ENCODE measurements around the gene OR2C1. TPM values are rescaled to one million over a fixed set of nuclear protein-coding genes. Genes with fewer than 3 reads are reported as not detected.

OR2C1 gene
- total and polyA plus RNA-seq, 4 donors = 0.48 to 1.3 (median 0.70) TPM

GRCh38 chr16:3348547-3349167 is 7.0 kb upstream of the OR2C1 start:
- WGBS (ENCODE audit: insufficient coverage) = 64% methylated on average over 3 of the region's 4 CpGs
- no peak overlapping the region for H3K4me3 ChIP-seq (ENCODE audit: low read depth, low read length)
- H3K9me3 ChIP-seq (ENCODE audit: control insufficient read depth, insufficient read depth, low read length) = no peaks in the 10 kb centered on the region
- H3K36me3 ChIP-seq (ENCODE audit: control insufficient read depth, insufficient read depth, low read length) = no peaks in the 10 kb centered on the region
- no peaks in the 10 kb centered on the region for H3K27me3 ChIP-seq (ENCODE audit: control insufficient read depth, insufficient read depth, low read length)
- DNase-seq (ENCODE audit: low read depth in 4 of 6, low spot score in 6 of 6) = no peak
- no peak overlapping the region for H3K27ac ChIP-seq (ENCODE audit: low read depth, low read length)
- H3K4me1 ChIP-seq (ENCODE audit: control insufficient read depth, insufficient read depth, low read length) = no peaks in the 10 kb centered on the region

DNA sequence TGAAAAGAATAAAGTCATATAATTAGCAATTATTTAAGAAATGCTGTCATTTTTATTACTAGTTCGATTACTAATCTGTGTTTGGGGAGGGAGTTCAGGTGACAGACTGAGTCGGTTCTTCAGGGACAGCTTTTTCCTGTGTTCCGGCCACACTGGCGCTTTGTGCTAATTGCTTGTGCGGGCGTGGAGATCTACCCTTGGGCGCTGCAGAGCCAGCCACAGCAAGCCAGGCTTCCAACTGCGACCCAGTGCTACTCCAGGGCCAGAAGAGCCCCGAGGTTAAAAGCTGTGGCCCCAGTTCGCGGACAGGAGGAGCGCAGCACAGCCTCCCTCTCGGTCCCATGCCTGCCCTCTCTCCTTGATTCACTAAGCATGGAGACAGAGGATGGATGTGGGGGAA is 6.5 kb upstream of the OR2C1 start:
- Histone ChIP-seq H3K27me3 (ENCODE audit: control insufficient read depth, insufficient read depth, low read length) (no peaks in the 10 kb centered on the region), H3K27ac (ENCODE audit: low read depth, low read length) (no peak overlapping the region), H3K9me3 (ENCODE audit: control insufficient read depth, insufficient read depth, low read length) (no peaks in the 10 kb centered on the region), H3K36me3 (ENCODE audit: control insufficient read depth, insufficient read depth, low read length) (no peaks in the 10 kb centered on the region), H3K4me3 (ENCODE audit: low read depth, low read length) (no peak overlapping the region), H3K4me1 (ENCODE audit: control insufficient read depth, insufficient read depth, low read length) (no peaks in the 10 kb centered on the region)
- 73% methylated on average over 6 of the region's 13 CpGs for WGBS (ENCODE audit: insufficient coverage)
- DNase-seq (ENCODE audit: low read depth in 4 of 6, low spot score in 6 of 6) = no peak

DNA sequence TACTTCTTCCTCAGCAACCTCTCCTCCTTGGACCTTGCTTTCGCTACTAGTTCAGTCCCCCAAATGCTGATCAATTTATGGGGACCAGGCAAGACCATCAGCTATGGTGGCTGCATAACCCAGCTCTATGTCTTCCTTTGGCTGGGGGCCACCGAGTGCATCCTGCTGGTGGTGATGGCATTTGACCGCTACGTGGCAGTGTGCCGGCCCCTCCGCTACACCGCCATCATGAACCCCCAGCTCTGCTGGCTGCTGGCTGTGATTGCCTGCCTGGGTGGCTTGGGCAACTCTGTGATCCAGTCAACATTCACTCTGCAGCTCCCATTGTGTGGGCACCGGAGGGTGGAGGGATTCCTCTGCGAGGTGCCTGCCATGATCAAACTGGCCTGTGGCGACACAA is 429 bp downstream of the OR2C1 start:
- no peak overlapping the region for H3K4me3 ChIP-seq (ENCODE audit: low read depth, low read length)
- H3K27ac ChIP-seq (ENCODE audit: low read depth, low read length) = no peak overlapping the region
- no peaks in the 10 kb centered on the region for H3K27me3 ChIP-seq (ENCODE audit: control insufficient read depth, insufficient read depth, low read length)
- WGBS (ENCODE audit: insufficient coverage) = 79% methylated on average over 9 of the region's 10 CpGs
- no peaks in the 10 kb centered on the region for H3K9me3 ChIP-seq (ENCODE audit: control insufficient read depth, insufficient read depth, low read length)
- H3K4me1 ChIP-seq (ENCODE audit: control insufficient read depth, insufficient read depth, low read length) = no peaks in the 10 kb centered on the region
- H3K36me3 ChIP-seq (ENCODE audit: control insufficient read depth, insufficient read depth, low read length) = peaks cover 2% of the 10 kb centered on the region
- no peak for DNase-seq (ENCODE audit: low read depth in 4 of 6, low spot score in 6 of 6)

GRCh38 chr16:3358871-3359270 is 3.2 kb downstream of the OR2C1 start:
- Histone ChIP-seq H3K9me3 (ENCODE audit: control insufficient read depth, insufficient read depth, low read length) (no peaks in the 10 kb centered on the region), H3K4me3 (ENCODE audit: low read depth, low read length) (no peak overlapping the region), H3K36me3 (ENCODE audit: control insufficient read depth, insufficient read depth, low read length) (peaks cover 2% of the 10 kb centered on the region), H3K4me1 (ENCODE audit: control insufficient read depth, insufficient read depth, low read length) (no peaks in the 10 kb centered on the region), H3K27ac (ENCODE audit: low read depth, low read length) (no peak overlapping the region), H3K27me3 (ENCODE audit: control insufficient read depth, insufficient read depth, low read length) (no peaks in the 10 kb centered on the region)
- no peak for DNase-seq (ENCODE audit: low read depth in 4 of 6, low spot score in 6 of 6)
- WGBS (ENCODE audit: insufficient coverage) = no CpG with 5 or more reads among the region's 1 CpG

DNA sequence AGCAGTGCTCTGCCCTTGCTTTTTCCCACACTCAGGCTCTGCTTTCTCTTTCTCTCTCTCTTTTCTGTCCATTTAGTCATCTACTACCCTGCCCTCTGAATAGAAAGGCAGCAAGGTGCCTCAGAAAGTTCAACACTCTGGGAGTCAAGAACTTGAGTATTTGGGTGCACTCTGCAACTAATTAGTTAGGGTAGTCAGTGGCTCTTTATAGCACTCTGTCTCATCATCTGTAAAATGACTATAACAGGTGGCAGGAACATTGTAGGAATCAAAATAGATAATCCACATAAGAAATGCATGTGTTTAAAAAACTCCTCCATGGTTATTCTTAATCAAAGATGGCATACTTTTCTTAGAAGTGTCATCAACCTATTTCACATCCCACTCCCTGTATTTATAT is 7.2 kb downstream of the OR2C1 start:
- peaks cover 7% of the 10 kb centered on the region for H3K4me1 ChIP-seq (ENCODE audit: control insufficient read depth, insufficient read depth, low read length)
- no peak overlapping the region for H3K4me3 ChIP-seq (ENCODE audit: low read depth, low read length)
- H3K27me3 ChIP-seq (ENCODE audit: control insufficient read depth, insufficient read depth, low read length) = no peaks in the 10 kb centered on the region
- no peaks in the 10 kb centered on the region for H3K36me3 ChIP-seq (ENCODE audit: control insufficient read depth, insufficient read depth, low read length)
- no peak overlapping the region for H3K27ac ChIP-seq (ENCODE audit: low read depth, low read length)
- peaks cover 5% of the 10 kb centered on the region for H3K9me3 ChIP-seq (ENCODE audit: control insufficient read depth, insufficient read depth, low read length)
- no peak for DNase-seq (ENCODE audit: low read depth in 4 of 6, low spot score in 6 of 6)

- no peak overlapping the region for H3K27ac ChIP-seq (ENCODE audit: low read depth, low read length)
- 100% methylated on average over 5 of the region's 7 CpGs for WGBS (ENCODE audit: insufficient coverage)
- DNase-seq (ENCODE audit: low read depth in 4 of 6, low spot score in 6 of 6) = no peak
- H3K9me3 ChIP-seq (ENCODE audit: control insufficient read depth, insufficient read depth, low read length) = peaks cover 5% of the 10 kb centered on the region
- no peaks in the 10 kb centered on the region for H3K27me3 ChIP-seq (ENCODE audit: control insufficient read depth, insufficient read depth, low read length)
- H3K4me3 ChIP-seq (ENCODE audit: low read depth, low read length) = no peak overlapping the region
- H3K4me1 ChIP-seq (ENCODE audit: control insufficient read depth, insufficient read depth, low read length) = peaks cover 7% of the 10 kb centered on the region
- no peaks in the 10 kb centered on the region for H3K36me3 ChIP-seq (ENCODE audit: control insufficient read depth, insufficient read depth, low read length)
These were observed 8.1 kb downstream of the OR2C1 start for GRCh38 chr16:3363793-3364192.

DNA sequence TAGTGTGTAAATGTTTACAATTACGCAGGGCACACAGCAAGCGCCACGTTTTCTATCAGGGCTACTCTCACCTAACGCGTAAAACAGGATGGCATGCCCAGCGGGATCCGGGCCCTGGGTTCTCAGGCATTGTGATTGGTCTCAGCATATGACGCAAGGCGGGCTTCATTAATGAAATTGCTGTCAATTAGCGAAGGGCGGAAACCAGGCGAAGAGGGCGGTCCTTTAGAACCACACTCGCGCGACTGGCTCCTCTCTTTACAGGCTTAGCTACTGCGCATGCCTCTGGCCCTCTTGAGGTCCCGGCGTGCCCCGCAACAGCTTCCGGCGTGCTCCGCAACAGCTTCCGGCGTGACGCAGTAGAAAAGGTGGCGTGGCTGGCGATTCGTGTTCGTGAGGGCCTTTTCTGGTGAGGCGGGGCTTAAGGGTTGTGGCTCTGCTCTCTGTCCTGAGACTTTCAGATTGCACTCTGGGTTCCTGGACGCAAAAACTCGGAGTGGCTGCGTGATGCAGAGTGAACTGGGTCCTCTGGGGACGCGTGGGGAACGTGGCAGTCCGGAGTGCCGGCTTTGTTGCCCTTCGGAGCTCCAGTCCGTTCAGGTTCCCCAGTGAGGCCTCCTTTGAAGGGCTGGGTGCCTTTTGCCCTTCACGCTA is 9.2 kb downstream of the OR2C1 start:
- DNase-seq (ENCODE audit: low read depth in 4 of 6, low spot score in 6 of 6) = peak; percentile 59 to 98 (median 84)

DNA sequence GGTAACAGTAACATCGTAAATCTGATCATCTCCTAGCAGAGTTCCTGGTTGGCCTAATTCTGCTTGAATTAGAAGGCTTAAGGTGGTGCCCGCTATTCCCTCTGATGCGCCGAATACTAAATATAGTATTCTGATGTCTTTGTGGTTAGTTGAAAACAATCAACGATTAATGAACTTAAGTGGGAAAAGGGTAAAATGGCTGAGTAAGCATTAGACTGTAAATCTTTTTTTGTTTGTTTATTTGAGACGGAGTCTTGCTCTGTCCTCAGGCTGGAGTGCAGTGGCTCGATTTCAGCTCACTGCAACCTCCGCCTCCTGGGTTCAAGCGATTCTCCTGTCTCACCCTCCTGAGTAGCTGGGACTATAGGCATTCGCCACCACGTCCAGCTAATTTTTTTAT is 13.4 kb downstream of the OR2C1 start:
- WGBS (ENCODE audit: insufficient coverage) = 96% methylated on average over 10 of the region's 11 CpGs
- peaks cover 7% of the 10 kb centered on the region for H3K4me1 ChIP-seq (ENCODE audit: control insufficient read depth, insufficient read depth, low read length)
- no peak for DNase-seq (ENCODE audit: low read depth in 4 of 6, low spot score in 6 of 6)
- no peak overlapping the region for H3K4me3 ChIP-seq (ENCODE audit: low read depth, low read length)
- peaks cover 8% of the 10 kb centered on the region for H3K9me3 ChIP-seq (ENCODE audit: control insufficient read depth, insufficient read depth, low read length)
- no peak overlapping the region for H3K27ac ChIP-seq (ENCODE audit: low read depth, low read length)
- H3K36me3 ChIP-seq (ENCODE audit: control insufficient read depth, insufficient read depth, low read length) = no peaks in the 10 kb centered on the region
- no peaks in the 10 kb centered on the region for H3K27me3 ChIP-seq (ENCODE audit: control insufficient read depth, insufficient read depth, low read length)

More for the DNA sequence above, 9.2 kb downstream of the OR2C1 start:
- Histone ChIP-seq H3K36me3 (ENCODE audit: control insufficient read depth, insufficient read depth, low read length) (no peaks in the 10 kb centered on the region), H3K4me3 (ENCODE audit: low read depth, low read length) (peak overlapping the region; percentile 49), H3K9me3 (ENCODE audit: control insufficient read depth, insufficient read depth, low read length) (peaks cover 5% of the 10 kb centered on the region), H3K27me3 (ENCODE audit: control insufficient read depth, insufficient read depth, low read length) (no peaks in the 10 kb centered on the region), H3K4me1 (ENCODE audit: control insufficient read depth, insufficient read depth, low read length) (peaks cover 7% of the 10 kb centered on the region), H3K27ac (ENCODE audit: low read depth, low read length) (peak overlapping the region; percentile 74)
- 9% methylated on average over 42 of the region's 42 CpGs for whole genome bisulfite sequencing (ENCODE audit: insufficient coverage)

DNA sequence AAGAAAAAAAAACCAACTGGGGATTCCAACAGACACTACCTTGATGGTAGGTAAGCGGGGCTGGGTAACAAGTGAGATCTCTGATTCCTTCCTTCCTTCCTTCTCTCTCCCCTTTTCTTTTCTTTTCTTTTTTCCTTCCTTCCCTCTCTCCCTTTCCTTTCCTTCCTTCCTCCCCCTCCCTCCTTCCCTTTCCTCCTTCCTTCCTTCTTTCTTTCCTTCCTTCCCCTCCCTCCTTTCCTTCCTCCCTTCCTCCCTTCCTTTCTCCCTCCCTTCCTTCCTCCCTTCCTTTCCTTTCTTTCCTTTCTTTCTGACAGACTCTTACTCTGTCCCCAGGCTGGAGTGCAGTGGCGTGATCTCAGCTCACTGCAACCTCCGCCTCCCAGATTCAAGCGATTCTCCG is 20.0 kb downstream of the OR2C1 start:
- WGBS (ENCODE audit: insufficient coverage) = 90% methylated on average over 5 of the region's 5 CpGs
- no peaks in the 10 kb centered on the region for H3K4me1 ChIP-seq (ENCODE audit: control insufficient read depth, insufficient read depth, low read length)
- no peaks in the 10 kb centered on the region for H3K27me3 ChIP-seq (ENCODE audit: control insufficient read depth, insufficient read depth, low read length)
- H3K4me3 ChIP-seq (ENCODE audit: low read depth, low read length) = no peak overlapping the region
- H3K9me3 ChIP-seq (ENCODE audit: control insufficient read depth, insufficient read depth, low read length) = peaks cover 4% of the 10 kb centered on the region
- no peak overlapping the region for H3K27ac ChIP-seq (ENCODE audit: low read depth, low read length)
- DNase-seq (ENCODE audit: low read depth in 4 of 6, low spot score in 6 of 6) = no peak
- H3K36me3 ChIP-seq (ENCODE audit: control insufficient read depth, insufficient read depth, low read length) = peaks cover 5% of the 10 kb centered on the region

DNA sequence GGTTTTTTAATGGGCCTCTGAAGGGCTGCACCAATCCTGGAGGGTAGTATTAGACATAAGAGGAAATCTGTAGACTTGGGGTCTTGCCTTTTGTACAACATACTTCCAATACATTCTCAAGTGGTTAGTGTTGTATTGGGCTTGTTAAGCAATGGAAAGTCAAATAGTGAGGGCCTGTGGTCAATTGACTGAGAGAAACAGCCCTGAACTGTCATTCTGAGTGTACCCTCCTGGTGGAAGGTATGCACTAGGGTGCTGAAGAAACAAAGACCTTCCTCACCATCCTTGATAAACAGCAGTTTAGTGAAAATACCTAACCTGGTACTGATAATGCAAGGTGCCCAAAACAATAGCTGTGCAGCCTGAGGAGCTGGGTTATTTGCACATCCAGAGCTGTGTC is 22.2 kb downstream of the OR2C1 start:
- Histone ChIP-seq H3K4me1 (ENCODE audit: control insufficient read depth, insufficient read depth, low read length) (no peaks in the 10 kb centered on the region), H3K9me3 (ENCODE audit: control insufficient read depth, insufficient read depth, low read length) (peaks cover 16% of the 10 kb centered on the region), H3K27ac (ENCODE audit: low read depth, low read length) (no peak overlapping the region), H3K4me3 (ENCODE audit: low read depth, low read length) (no peak overlapping the region), H3K27me3 (ENCODE audit: control insufficient read depth, insufficient read depth, low read length) (no peaks in the 10 kb centered on the region), H3K36me3 (ENCODE audit: control insufficient read depth, insufficient read depth, low read length) (peaks cover 13% of the 10 kb centered on the region)
- DNase-seq (ENCODE audit: low read depth in 4 of 6, low spot score in 6 of 6) = no peak
